NCI-H1694 (cell line): Measurements from ENCODE around the gene KIAA0513.

Experiments
- DNase-seq: peaks from one replicate; lab custom pipeline; 2025; lab: John Stamatoyannopoulos, UW

The KIAA0513 gene

GRCh38 chr16:85090873-85091521 is 63.4 kb downstream of the KIAA0513 start:
- DNase-seq: no peak

GRCh38 chr16:85091522-85091910 is 63.9 kb downstream of the KIAA0513 start:
- DNase-seq: no peak

GRCh38 chr16:85092309-85092708 is 64.7 kb downstream of the KIAA0513 start:
- DNase-seq: no peak

DNA sequence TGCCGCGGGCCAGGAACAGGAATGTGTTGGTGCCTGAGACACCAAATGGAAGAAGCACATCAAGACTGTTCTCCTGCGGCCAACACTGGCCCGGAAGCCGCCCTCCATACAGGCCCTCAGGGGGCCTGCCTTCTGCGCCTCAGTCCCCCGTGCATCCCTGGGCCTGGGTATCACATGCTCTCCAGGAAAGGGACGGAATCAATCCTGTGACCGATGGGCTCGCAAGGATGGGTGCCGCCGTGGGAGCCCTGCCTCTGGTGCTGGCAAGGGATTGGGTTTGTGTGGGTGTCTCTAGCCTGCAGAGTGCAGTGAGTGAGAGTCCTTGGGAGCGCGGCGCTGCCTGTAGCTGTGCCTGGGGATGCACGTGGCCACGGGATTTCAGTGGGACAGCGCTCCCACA is 65.3 kb downstream of the KIAA0513 start:
- DNase-seq: no peak

DNA sequence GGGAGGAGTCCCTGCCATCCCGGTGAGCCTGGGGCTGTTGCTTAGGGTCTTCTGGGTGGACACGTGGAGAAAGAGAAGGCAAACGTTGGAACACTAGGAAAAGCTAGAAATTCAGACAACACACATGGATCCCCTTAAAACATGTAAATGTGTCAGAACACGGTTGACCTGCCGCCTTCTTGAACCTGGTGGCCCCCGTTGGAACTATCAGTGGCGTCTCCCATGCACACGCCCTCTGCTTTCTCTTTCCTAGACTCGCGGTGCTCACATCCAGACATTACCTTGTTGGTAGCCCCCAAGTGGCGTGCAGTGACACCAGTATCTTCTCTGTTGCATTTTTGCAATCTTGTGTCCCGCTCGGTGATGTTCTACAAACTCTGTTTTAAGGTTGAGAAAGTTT is 66.1 kb downstream of the KIAA0513 start:
- DNase-seq: no peak

GRCh38 chr16:85094176-85094805 is 66.7 kb downstream of the KIAA0513 start:
- no peak for DNase-seq

DNA sequence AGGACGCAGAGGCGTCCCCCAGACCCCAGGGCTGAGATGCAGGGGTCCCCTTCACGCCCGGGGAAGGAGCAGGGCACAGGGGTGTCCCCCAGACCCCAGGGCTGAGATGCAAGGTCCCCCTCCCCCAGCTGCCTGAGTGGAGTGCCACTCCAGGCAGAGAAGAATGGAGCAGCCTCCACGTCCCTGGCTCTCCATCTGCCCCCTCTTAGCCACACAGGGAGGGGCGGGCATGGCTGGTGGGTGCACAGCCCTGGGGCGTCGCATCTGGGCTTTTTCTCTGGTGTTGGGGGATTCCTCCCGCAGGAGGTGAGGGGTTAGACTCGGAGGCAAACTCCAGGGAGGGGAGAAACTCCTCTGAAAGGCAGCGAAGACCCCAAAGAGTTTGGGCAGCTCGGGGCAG is 67.2 kb downstream of the KIAA0513 start:
- no peak for DNase-seq

GRCh38 chr16:85096921-85097320 is 69.3 kb downstream of the KIAA0513 start:
- DNase-seq: no peak

GRCh38 chr16:85098565-85098964 is 71.0 kb downstream of the KIAA0513 start:
- no peak for DNase-seq

DNA sequence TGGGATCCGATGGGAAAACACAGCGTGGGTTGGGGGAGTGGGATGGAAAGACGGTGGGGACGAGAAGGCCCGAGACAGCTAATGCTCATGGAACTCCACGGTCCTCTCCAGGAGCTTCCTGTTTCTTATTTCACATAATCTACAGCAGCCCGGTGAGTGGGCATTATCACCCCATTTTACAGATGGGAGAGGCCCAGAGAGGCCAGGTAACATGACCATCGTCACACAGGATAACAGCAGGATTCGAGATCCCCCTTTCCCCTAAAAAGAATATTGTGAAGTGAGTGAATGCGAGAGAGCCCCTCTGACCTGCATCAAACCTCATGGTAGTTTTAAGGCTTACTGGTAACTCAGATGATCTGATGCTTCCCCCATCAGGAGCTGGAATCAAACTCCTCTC is 72.7 kb downstream of the KIAA0513 start:
- DNase-seq: no peak

DNA sequence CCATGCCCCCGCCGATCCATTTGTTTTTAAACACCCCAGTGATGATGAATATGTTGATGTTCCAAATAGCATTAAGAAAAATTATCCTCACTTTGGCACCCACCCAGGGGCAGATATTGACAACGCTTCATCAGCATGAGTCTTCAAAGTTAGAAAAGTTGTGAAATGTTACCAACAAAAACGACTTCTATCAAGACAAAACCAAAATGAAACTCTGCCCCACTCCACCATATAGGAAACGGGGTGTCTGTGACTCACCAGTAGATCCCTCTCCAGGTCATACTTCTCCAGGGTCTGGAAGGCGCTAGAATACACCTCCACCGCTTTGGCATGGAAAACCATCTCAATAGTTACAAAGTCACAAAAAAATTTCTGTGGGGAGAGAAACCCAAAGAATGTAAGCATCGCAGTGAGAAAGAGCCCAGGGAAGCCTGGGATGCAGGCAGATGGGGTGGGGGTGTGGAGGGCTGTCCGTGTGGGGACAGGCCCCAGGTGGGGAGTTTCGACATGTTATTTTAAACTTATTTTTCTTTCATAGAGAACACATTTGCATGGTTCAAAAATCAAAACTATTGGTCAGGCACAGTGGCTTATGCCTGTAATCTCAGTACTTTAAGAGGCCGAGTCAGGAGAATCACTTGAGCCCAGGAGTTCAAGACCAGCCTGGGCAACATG is 74.5 kb downstream of the KIAA0513 start:
- DNase-seq: no peak

- DNase-seq: no peak
These were observed 75.8 kb downstream of the KIAA0513 start for GRCh38 chr16:85103114-85104079.

- no peak for DNase-seq
These were observed 76.6 kb downstream of the KIAA0513 start for GRCh38 chr16:85104147-85104546.

DNA sequence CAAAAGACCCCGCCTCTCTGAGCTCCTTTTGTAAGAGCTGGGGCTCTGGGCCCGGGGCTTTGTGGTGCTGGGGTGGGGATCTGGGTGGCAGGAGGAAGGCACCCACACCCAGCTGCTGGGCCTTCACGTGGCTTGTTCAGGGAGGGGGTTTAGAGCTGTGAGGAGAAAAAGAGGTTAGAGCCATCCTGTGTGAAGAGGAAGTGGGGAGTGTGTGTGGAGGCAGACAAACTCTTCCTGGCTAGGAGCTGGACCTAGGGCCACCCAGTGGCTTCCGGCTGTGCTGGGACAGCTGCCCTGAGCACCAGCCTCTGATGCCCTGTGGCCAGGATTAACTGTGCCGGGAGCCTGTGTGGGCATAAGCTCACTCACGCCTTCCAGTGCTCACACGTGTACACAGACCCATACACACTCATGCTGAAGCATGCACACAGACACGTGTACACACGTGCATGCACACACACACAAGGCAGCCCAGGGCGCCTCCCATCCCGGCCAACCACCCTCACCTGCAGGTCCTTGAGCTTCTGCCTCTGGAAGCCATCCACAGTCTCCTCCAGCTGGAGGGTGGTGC is 77.3 kb downstream of the KIAA0513 start:
- no peak for DNase-seq

- no peak for DNase-seq
These were observed 77.9 kb downstream of the KIAA0513 start for GRCh38 chr16:85105475-85105874.

- DNase-seq: no peak
These were observed 79.5 kb downstream of the KIAA0513 start for GRCh38 chr16:85107083-85107482.

DNA sequence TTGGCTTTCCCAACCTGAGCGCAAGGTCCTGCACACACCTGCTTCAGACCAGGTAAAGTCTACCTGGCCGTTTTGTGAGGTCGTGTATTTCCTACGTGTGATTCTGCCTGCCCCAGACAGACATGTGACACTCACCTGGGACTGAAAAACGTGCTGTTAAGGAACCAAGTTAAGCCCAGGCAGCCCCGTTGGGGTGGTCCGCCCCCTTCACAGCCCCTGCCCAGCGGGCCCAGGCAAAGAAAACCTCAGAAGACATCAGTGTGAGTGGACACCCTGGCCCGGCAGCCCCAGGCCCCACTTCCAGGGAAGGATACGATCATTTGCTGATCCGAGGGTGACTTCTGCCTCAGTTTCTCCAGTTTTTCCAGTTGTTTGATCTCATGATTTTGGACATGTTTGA is 79.9 kb downstream of the KIAA0513 start:
- no peak for DNase-seq

DNA sequence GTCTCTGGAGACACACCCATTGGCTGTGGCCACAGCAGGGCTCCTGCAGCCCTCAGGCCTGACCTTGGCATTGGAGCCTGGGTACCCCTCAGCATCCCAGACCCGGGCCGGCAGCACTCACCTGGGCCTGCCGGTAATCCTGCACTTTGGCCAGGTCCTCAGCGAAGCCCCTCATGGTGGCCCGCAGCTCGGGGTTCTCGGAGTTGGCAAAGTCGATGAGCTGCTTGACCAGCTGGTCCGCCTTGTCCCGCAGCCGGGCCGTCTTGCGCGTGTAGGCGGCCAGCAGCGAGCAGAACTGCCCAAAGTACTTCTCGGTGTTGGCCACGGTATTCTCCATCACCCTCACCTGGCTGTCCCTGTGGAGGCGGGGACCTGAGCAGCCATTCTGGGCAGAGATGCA is 82.5 kb downstream of the KIAA0513 start:
- DNase-seq: no peak

- no peak for DNase-seq
These were observed 83.6 kb downstream of the KIAA0513 start for GRCh38 chr16:85111184-85111583.

- DNase-seq: no peak
These were observed 84.8 kb downstream of the KIAA0513 start, which contains the start of gene CIBAR2 for GRCh38 chr16:85112364-85112763. Gene CIBAR2, minus strand, starts transcription at chr16:85112472. Its CDS starts 120 bp downstream, at chr16:85112352.

DNA sequence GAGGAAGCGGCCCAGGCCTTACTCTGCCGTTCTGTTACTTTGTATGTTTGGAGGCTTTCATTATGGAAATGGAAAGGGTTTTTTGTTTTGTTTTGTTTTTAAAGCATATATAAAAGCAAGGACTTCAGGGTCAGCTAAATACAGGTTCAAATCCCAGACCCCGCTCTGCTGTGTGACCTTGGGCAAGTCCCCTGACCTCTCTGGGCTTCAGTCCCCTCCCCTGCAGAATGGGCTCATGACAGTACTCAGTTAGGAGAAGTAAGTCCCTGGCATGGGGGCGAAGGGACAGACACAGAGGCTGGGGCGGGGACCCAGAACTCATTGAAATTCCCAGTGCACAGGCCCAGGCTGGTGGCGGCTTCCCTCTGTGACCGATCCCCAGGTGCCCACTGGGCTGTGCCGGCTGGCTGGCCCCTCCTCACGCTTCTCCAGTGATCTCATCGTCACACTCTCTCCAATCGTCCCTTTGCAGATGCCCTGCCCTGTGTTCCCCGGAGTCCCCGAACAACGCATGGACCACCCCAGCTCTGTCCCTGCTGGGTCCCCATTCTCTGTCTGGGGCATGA is 85.7 kb downstream of the KIAA0513 start:
- DNase-seq: no peak

GRCh38 chr16:85113913-85114312 is 86.3 kb downstream of the KIAA0513 start:
- DNase-seq: no peak
